Endodermal cell (in vitro differentiated cells): ENCODE measurements around the gene PGAM1. TPM values are rescaled to one million over a fixed set of nuclear protein-coding genes. Genes with fewer than 3 reads are reported as not detected.

Experiments
- DNase-seq: peaks from one replicate; pipeline ENCODE4 v3.0.0-alpha.2; 2017
- H3K27ac ChIP-seq: 2 replicates; pipeline ENCODE4 v1.5.1; 2013; ENCODE audit warnings: mild to moderate bottlenecking, low read depth, low read length, moderate library complexity
- H3K27me3 ChIP-seq: 2 replicates; pipeline ENCODE4 v1.6.1; 2013; ENCODE audit warnings: mild to moderate bottlenecking, low read length, moderate library complexity; ENCODE audit not compliant: insufficient read depth, control insufficient read depth, poor library complexity, severe bottlenecking
- H3K36me3 ChIP-seq: 2 replicates; pipeline ENCODE4 v1.7.0; 2013; ENCODE audit warnings: mild to moderate bottlenecking, low read length, moderate library complexity; ENCODE audit not compliant: control insufficient read depth, insufficient read depth
- H3K4me1 ChIP-seq: one replicate; pipeline ENCODE4 v1.7.0; 2013; ENCODE audit warnings: low read length; ENCODE audit not compliant: control insufficient read depth, insufficient read depth
- H3K4me3 ChIP-seq: 2 replicates; pipeline ENCODE4 v1.5.1; 2013; ENCODE audit warnings: mild to moderate bottlenecking, low read length, moderate library complexity
- H3K9ac ChIP-seq: 2 replicates; pipeline ENCODE4 v1.6.1; 2013; ENCODE audit warnings: mild to moderate bottlenecking, low read length, moderate library complexity; ENCODE audit not compliant: poor library complexity, severe bottlenecking; ENCODE audit errors: extremely low read depth
- H3K9me3 ChIP-seq: 2 replicates; pipeline ENCODE4 v1.6.1; 2013; ENCODE audit warnings: mild to moderate bottlenecking, low read length, moderate library complexity; ENCODE audit not compliant: control insufficient read depth
- H3K27ac Mint-ChIP-seq: 2 replicates; pipeline ENCODE4 v1.8.0; 2020; ENCODE audit warnings: mixed read lengths
- H3K27me3 Mint-ChIP-seq: 2 replicates; pipeline ENCODE4 v1.8.0; 2021; ENCODE audit warnings: mild to moderate bottlenecking, mixed read lengths; ENCODE audit not compliant: insufficient read depth
- H3K36me3 Mint-ChIP-seq: 2 replicates; pipeline ENCODE4 v1.8.0; 2020; ENCODE audit warnings: low read depth, mixed read lengths
- H3K4me1 Mint-ChIP-seq: 2 replicates; pipeline ENCODE4 v1.8.0; 2020; ENCODE audit warnings: mixed read lengths
- H3K4me3 Mint-ChIP-seq: 2 replicates; pipeline ENCODE4 v1.8.0; 2020; ENCODE audit warnings: mild to moderate bottlenecking, moderate library complexity, mixed read lengths
- H3K9me3 Mint-ChIP-seq: 2 replicates; pipeline ENCODE4 v1.8.0; 2020; ENCODE audit warnings: mild to moderate bottlenecking, mixed read lengths
- CTCF ChIP-seq: fragments of 200-600 bp; sonication (generic); conservative IDR thresholded peaks from 2 replicates; pipeline ENCODE4 v1.5.0; 2021; ENCODE audit warnings: antibody characterized with exemption, mild to moderate bottlenecking
- WGBS, 2 experiments: methylation state at CpG; one replicate each; pipeline versions ENCODE4 v1.1.5 to v1.1.7; 2013; ENCODE audit warnings: missing lambda C conversion rate in 2 of 2, mixed read lengths in 1 of 2; ENCODE audit not compliant: insufficient coverage in 1 of 2, insufficient read length in 1 of 2; 5-methylcytosine and 5-hydroxymethylcytosine counted together
- total RNA-seq, 2 donors: library from RNA; stranded (reverse); fragmentation: NEBNext Ultra II Directional in 1 of 2; extraction: Animal tissue kit (Norgen Biotek cat#: 25700) in 1 of 2; gene quantifications; 2 replicates in 1 of 2; 3 replicates in 1 of 2; pipeline ENCODE4 v1.2.1, GENCODE V29; 2021

Gene PGAM1
- total RNA-seq, 2 donors from 2014 or later: 490 to 499 TPM

GRCh38 chr10:97378933-97379921 lies 46.8 kb upstream of the PGAM1 start:
- no peaks in the 10 kb centered on the region for H3K27me3 Mint-ChIP-seq
- no peaks in the 10 kb centered on the region for H3K4me1 Mint-ChIP-seq
- Histone ChIP-seq H3K4me3 (no peak overlapping the region), H3K36me3 (peaks cover 36% of the 10 kb centered on the region), H3K27ac (no peak overlapping the region), H3K4me1 (no peaks in the 10 kb centered on the region), H3K9ac (no peak overlapping the region), H3K9me3 (no peaks in the 10 kb centered on the region), H3K27me3 (no peaks in the 10 kb centered on the region)
- no peak overlapping the region for H3K27ac Mint-ChIP-seq
- WGBS, 2 experiments: 85 to 87% methylated on average over 12 to 15 of the region's 15 CpGs
- no peak overlapping the region for H3K4me3 Mint-ChIP-seq
- H3K36me3 Mint-ChIP-seq: peaks cover 25% of the 10 kb centered on the region
- TF ChIP-seq CTCF: no peak
- H3K9me3 Mint-ChIP-seq: no peaks in the 10 kb centered on the region
- peak; percentile 48 for DNase-seq

- H3K27me3 Mint-ChIP-seq: no peaks in the 10 kb centered on the region
- TF ChIP-seq CTCF: no peak
Measured at GRCh38 chr10:97380516-97380915, 45.5 kb upstream of the PGAM1 start.

GRCh38 chr10:97381626-97382025 lies 44.4 kb upstream of the PGAM1 start:
- no peak overlapping the region for H3K9ac ChIP-seq
- no peaks in the 10 kb centered on the region for H3K4me1 ChIP-seq
- H3K9me3 ChIP-seq: no peaks in the 10 kb centered on the region
- no peak overlapping the region for H3K27ac ChIP-seq
- no peak overlapping the region for H3K4me3 ChIP-seq
- TF ChIP-seq CTCF: no peak
- H3K36me3 Mint-ChIP-seq: peaks cover 25% of the 10 kb centered on the region
- 82 to 84% methylated on average over 7 to 8 of the region's 8 CpGs for WGBS, 2 experiments
- no peaks in the 10 kb centered on the region for H3K9me3 Mint-ChIP-seq
- no peaks in the 10 kb centered on the region for H3K27me3 ChIP-seq
- H3K4me3 Mint-ChIP-seq: no peak overlapping the region
- no peak overlapping the region for H3K27ac Mint-ChIP-seq
- H3K4me1 Mint-ChIP-seq: no peaks in the 10 kb centered on the region
- peaks cover 36% of the 10 kb centered on the region for H3K36me3 ChIP-seq
- no peak for DNase-seq
- H3K27me3 Mint-ChIP-seq: no peaks in the 10 kb centered on the region

More at GRCh38 chr10:97380516-97380915, 45.5 kb upstream of the PGAM1 start:
- Mint-ChIP-seq H3K4me1 (no peaks in the 10 kb centered on the region), H3K9me3 (no peaks in the 10 kb centered on the region), H3K36me3 (peaks cover 30% of the 10 kb centered on the region), H3K27ac (peak overlapping the region; percentile 68), H3K4me3 (no peak overlapping the region)
- H3K9ac ChIP-seq: no peak overlapping the region
- H3K9me3 ChIP-seq: no peaks in the 10 kb centered on the region
- no peaks in the 10 kb centered on the region for H3K4me1 ChIP-seq
- peaks cover 32% of the 10 kb centered on the region for H3K36me3 ChIP-seq
- 90 to 95% methylated on average over 5 to 8 of the region's 8 CpGs for WGBS, 2 experiments
- no peak overlapping the region for H3K27ac ChIP-seq
- no peak overlapping the region for H3K4me3 ChIP-seq
- no peaks in the 10 kb centered on the region for H3K27me3 ChIP-seq
- peak; percentile 31 for DNase-seq
